ENCODE measurements around the gene CTDP1.

CTDP1 gene

GRCh38 chr18:79679552-79680099 lies at the start of gene CTDP1:
Gene CTDP1, plus strand, starts transcription at chr18:79679803. Its CDS starts 145 bp downstream, at chr18:79679948.
- peaks cover 53% of the 10 kb centered on the region for H3K4me1 ChIP-seq (ENCODE audit: insufficient read depth, low read length, severe bottlenecking)
- no peaks in the 10 kb centered on the region for H4K20me1 ChIP-seq (ENCODE audit: insufficient read depth, low read length)
- H3K36me3 ChIP-seq (ENCODE audit: insufficient read depth, low read length): peaks cover 25% of the 10 kb centered on the region
- H3K4me3 ChIP-seq (ENCODE audit: low read depth, low read length, poor library complexity, severe bottlenecking): peak within 1 kb of the TSS; percentile 75
- H3K4me2 ChIP-seq (ENCODE audit: low read length): peak within 1 kb of the TSS; percentile 98
- H3K9ac ChIP-seq (ENCODE audit: low read length): peak within 1 kb of the TSS; percentile 90
- H2AFZ ChIP-seq (ENCODE audit: low read length): no peak within 1 kb of the TSS
- H3K9me3 ChIP-seq (ENCODE audit: low read length): 0 out of 2 replicates have a peak, but pooled peaks cover 3% of the 10 kb centered on the region
- H3F3A ChIP-seq (ENCODE audit: insufficient read depth, low read length): no peaks in the 10 kb centered on the region
- H3K27ac ChIP-seq (ENCODE audit: low read depth, low read length, poor library complexity, severe bottlenecking): peak within 1 kb of the TSS; percentile 79
- peaks cover 25% of the 10 kb centered on the region for H3K79me2 ChIP-seq (ENCODE audit: insufficient read depth, low read length)
- H3K9me2 ChIP-seq (ENCODE audit: low read depth, low read length): no peaks in the 10 kb centered on the region
- TF ChIP-seq CTCF (IDR thresholded peaks at IDR 0.05; ENCODE audit: low read length) (no peak), EZH2 (IDR thresholded peaks at IDR 0.05; ENCODE audit: borderline replicate concordance, low read length) (no peak)
- no peaks in the 10 kb centered on the region for H3K27me3 ChIP-seq (ENCODE audit: insufficient read depth, low read length)

GRCh38 chr18:79630281-79631095 lies 49.1 kb upstream of the CTDP1 start:
- Histone ChIP-seq H3K4me2 (ENCODE audit: low read length) (no peak overlapping the region), H2AFZ (ENCODE audit: low read length) (no peak overlapping the region)

GRCh38 chr18:79631096-79631507 lies 48.5 kb upstream of the CTDP1 start:
- Histone ChIP-seq H3K9ac (ENCODE audit: low read length) (no peak overlapping the region), H3K27ac (ENCODE audit: low read depth, low read length, poor library complexity, severe bottlenecking) (no peak overlapping the region), H3K36me3 (ENCODE audit: insufficient read depth, low read length) (no peaks in the 10 kb centered on the region), H3F3A (ENCODE audit: insufficient read depth, low read length) (no peaks in the 10 kb centered on the region), H3K4me2 (ENCODE audit: low read length) (no peak overlapping the region), H3K79me2 (ENCODE audit: insufficient read depth, low read length) (no peaks in the 10 kb centered on the region), H3K4me1 (ENCODE audit: insufficient read depth, low read length, severe bottlenecking) (no peaks in the 10 kb centered on the region), H2AFZ (ENCODE audit: low read length) (no peak overlapping the region), H3K9me3 (ENCODE audit: low read length) (no peaks in the 10 kb centered on the region), H3K27me3 (ENCODE audit: insufficient read depth, low read length) (peaks cover 16% of the 10 kb centered on the region; the same call in 1 of the 2 replicates), H3K4me3 (ENCODE audit: low read depth, low read length, poor library complexity, severe bottlenecking) (no peak overlapping the region), H3K9me2 (ENCODE audit: low read depth, low read length) (no peaks in the 10 kb centered on the region), H4K20me1 (ENCODE audit: insufficient read depth, low read length) (no peaks in the 10 kb centered on the region)
- no peak for TF ChIP-seq CTCF (IDR thresholded peaks at IDR 0.05; ENCODE audit: low read length)
- no peak for TF ChIP-seq EZH2 (IDR thresholded peaks at IDR 0.05; ENCODE audit: borderline replicate concordance, low read length)

More at GRCh38 chr18:79630281-79631095, 49.1 kb upstream of the CTDP1 start:
- Histone ChIP-seq H3K4me3 (ENCODE audit: low read depth, low read length, poor library complexity, severe bottlenecking) (no peak overlapping the region), H3K9ac (ENCODE audit: low read length) (no peak overlapping the region), H3K27ac (ENCODE audit: low read depth, low read length, poor library complexity, severe bottlenecking) (no peak overlapping the region), H3K27me3 (ENCODE audit: insufficient read depth, low read length) (peaks cover 16% of the 10 kb centered on the region; the same call in 1 of the 2 replicates), H4K20me1 (ENCODE audit: insufficient read depth, low read length) (no peaks in the 10 kb centered on the region), H3F3A (ENCODE audit: insufficient read depth, low read length) (no peaks in the 10 kb centered on the region), H3K79me2 (ENCODE audit: insufficient read depth, low read length) (no peaks in the 10 kb centered on the region), H3K9me2 (ENCODE audit: low read depth, low read length) (no peaks in the 10 kb centered on the region), H3K36me3 (ENCODE audit: insufficient read depth, low read length) (no peaks in the 10 kb centered on the region), H3K4me1 (ENCODE audit: insufficient read depth, low read length, severe bottlenecking) (no peaks in the 10 kb centered on the region), H3K9me3 (ENCODE audit: low read length) (no peaks in the 10 kb centered on the region)
- TF ChIP-seq EZH2 (IDR thresholded peaks at IDR 0.05; ENCODE audit: borderline replicate concordance, low read length): no peak
- no peak for TF ChIP-seq CTCF (IDR thresholded peaks at IDR 0.05; ENCODE audit: low read length)

All from OCI-LY1 (cell line).